HG03469 (cell line): ENCODE results near the gene C1orf105.
"Not testable (repeated sequence)": the region's sequence is repeated elsewhere in the genome, so short reads cannot be mapped to it uniquely, and the experiment has no call there.

Experiments used
- ATAC-seq: cut with Tn5 transposase; IDR thresholded peaks from one replicate; pipeline ENCODE4 v1.9.1; 2021; ENCODE audit warnings: mild to moderate bottlenecking, moderate library complexity, moderate number of reproducible peaks; ENCODE audit not compliant: unreplicated experiment

The C1orf105 gene

GRCh38 chr1:172420385-172420784, at the start of gene C1orf105:
Gene C1orf105, plus strand, starts transcription at chr1:172420685. Its CDS starts 201 bp downstream, at chr1:172420886.
- ATAC-seq = no peak

- ATAC-seq = not testable (repeated sequence)
Observed at GRCh38 chr1:172371646-172372045, 48.8 kb upstream of the C1orf105 start.

- no peak for ATAC-seq
Observed at GRCh38 chr1:172373864-172374263, 46.6 kb upstream of the C1orf105 start.

GRCh38 chr1:172375211-172375631, 45.3 kb upstream of the C1orf105 start:
- no peak for ATAC-seq

- ATAC-seq = no peak
Observed at GRCh38 chr1:172376431-172376830, 44.1 kb upstream of the C1orf105 start.

- no peak for ATAC-seq
Observed at GRCh38 chr1:172377565-172377964, 42.9 kb upstream of the C1orf105 start.

GRCh38 chr1:172378109-172378760, 42.2 kb upstream of the C1orf105 start:
- no peak for ATAC-seq

- ATAC-seq = peak; percentile 62
Observed at GRCh38 chr1:172380441-172381244, 39.8 kb upstream of the C1orf105 start.

GRCh38 chr1:172381946-172382345, 38.5 kb upstream of the C1orf105 start:
- no peak for ATAC-seq

- ATAC-seq = no peak
Observed at GRCh38 chr1:172382406-172382805, 38.1 kb upstream of the C1orf105 start.

GRCh38 chr1:172382990-172383389, 37.5 kb upstream of the C1orf105 start:
- no peak for ATAC-seq

GRCh38 chr1:172383536-172383935, 36.9 kb upstream of the C1orf105 start:
- ATAC-seq = no peak

GRCh38 chr1:172384656-172385055, 35.8 kb upstream of the C1orf105 start:
- ATAC-seq = no peak

GRCh38 chr1:172386046-172386445, 34.4 kb upstream of the C1orf105 start:
- ATAC-seq = no peak

GRCh38 chr1:172388490-172388889, 32.0 kb upstream of the C1orf105 start:
- no peak for ATAC-seq

- no peak for ATAC-seq
Observed at GRCh38 chr1:172390301-172390682, 30.2 kb upstream of the C1orf105 start.

GRCh38 chr1:172390683-172391551, 29.6 kb upstream of the C1orf105 start:
- ATAC-seq = peak; percentile 57

GRCh38 chr1:172391976-172392375, 28.5 kb upstream of the C1orf105 start:
- no peak for ATAC-seq

- no peak for ATAC-seq
Observed at GRCh38 chr1:172393354-172393753, 27.1 kb upstream of the C1orf105 start.

- peak; percentile 59 for ATAC-seq
Observed at GRCh38 chr1:172394141-172394751, 26.2 kb upstream of the C1orf105 start.

- ATAC-seq = no peak
Observed at GRCh38 chr1:172394811-172395210, 25.7 kb upstream of the C1orf105 start.
